ENCODE data around the gene GSK3A. TPM values are rescaled to one million over a fixed set of nuclear protein-coding genes. Genes with fewer than 3 reads are reported as not detected.

Gene GSK3A
- total RNA-seq, 1 donor, result 18.3 TPM

DNA sequence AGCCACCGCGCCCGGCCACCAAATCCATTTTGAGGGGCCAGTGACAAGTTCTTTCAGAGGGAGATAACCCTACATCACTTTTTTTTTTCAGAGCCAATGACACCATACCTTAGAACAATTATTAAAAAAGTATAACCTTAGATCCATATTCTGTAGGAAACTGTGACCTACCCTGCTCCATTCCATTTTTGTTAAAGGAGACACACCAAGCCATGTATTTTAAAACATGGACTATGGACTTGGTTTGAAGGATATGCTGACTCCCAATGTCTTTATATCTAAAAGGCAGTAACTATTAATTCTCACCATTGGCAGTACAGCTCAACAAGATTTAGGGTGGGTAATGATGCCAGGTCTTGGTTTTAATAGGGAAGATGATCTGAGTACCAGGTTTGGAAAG lies 1.1 kb downstream of the GSK3A start:
- TF ChIP-seq, protein P1, sequence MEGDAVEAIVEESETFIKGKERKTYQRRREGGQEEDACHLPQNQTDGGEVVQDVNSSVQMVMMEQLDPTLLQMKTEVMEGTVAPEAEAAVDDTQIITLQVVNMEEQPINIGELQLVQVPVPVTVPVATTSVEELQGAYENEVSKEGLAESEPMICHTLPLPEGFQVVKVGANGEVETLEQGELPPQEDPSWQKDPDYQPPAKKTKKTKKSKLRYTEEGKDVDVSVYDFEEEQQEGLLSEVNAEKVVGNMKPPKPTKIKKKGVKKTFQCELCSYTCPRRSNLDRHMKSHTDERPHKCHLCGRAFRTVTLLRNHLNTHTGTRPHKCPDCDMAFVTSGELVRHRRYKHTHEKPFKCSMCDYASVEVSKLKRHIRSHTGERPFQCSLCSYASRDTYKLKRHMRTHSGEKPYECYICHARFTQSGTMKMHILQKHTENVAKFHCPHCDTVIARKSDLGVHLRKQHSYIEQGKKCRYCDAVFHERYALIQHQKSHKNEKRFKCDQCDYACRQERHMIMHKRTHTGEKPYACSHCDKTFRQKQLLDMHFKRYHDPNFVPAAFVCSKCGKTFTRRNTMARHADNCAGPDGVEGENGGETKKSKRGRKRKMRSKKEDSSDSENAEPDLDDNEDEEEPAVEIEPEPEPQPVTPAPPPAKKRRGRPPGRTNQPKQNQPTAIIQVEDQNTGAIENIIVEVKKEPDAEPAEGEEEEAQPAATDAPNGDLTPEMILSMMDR (IDR thresholded peaks at IDR 0.05; ENCODE audit: insufficient read depth, low read length), result no peak
- peak overlapping the region; percentile 90 for H3K4me3 ChIP-seq (ENCODE audit: low read depth, low read length)
- DNase-seq (ENCODE audit: low read depth), result no peak

DNA sequence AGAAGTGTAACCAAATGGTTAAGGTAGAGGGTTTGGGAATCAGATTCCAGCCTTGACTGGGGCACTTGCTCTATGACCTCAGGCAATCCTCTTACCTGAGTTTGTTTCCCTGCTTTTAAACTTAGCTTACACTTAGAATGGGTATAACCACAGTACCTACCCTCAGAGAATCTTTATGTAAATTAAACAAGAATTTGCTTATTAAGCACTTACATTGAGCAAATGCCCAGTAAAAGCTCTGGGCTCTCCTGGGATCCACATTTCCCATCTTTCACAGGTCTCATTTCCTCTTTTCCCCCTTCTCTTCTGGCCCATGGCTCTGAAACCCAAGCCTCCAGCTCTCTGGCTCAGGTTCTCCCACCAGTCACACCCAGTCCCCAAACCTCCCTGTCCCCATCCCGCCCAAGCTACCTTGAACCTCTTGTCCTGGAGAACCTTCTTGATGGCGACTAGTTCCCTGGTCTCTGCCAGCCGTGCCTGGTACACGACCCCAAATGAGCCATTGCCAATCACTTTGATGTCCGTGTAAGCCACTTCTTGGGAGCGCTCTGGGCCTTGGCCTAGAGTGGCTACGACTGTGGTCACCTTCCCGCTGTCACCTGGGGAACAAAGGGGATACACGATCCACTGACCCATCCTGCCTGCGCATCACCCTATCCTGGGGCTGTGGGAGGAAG lies 2.7 kb downstream of the GSK3A start:
- TF ChIP-seq, protein P1 (IDR thresholded peaks at IDR 0.05; ENCODE audit: insufficient read depth, low read length), result no peak
- DNase-seq (ENCODE audit: low read depth), result no peak
- H3K4me3 ChIP-seq (ENCODE audit: low read depth, low read length), result no peak overlapping the region

DNA sequence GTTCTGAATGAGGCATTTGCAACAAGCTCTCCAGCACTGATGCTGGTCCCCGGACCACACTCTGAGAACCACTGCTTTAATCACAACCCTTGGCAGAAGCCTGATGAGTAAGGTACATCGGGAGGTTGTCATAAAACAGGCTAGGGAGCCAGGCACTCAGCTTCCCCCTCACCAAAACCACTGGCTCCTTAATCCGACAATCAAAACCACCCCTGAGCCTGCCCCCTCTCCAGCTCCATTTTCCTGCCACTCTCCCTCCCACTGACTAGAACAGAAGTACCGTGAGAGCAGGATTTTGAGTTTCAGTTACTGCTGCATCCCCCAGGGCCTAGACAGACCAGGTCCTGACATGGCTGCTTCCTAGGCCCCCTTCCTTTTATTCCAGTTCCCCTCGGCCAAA lies 7.2 kb downstream of the GSK3A start:
- no peak overlapping the region for H3K4me3 ChIP-seq (ENCODE audit: low read depth, low read length)
- DNase-seq (ENCODE audit: low read depth), result no peak
- TF ChIP-seq, protein P1 (IDR thresholded peaks at IDR 0.05; ENCODE audit: insufficient read depth, low read length), result no peak

DNA sequence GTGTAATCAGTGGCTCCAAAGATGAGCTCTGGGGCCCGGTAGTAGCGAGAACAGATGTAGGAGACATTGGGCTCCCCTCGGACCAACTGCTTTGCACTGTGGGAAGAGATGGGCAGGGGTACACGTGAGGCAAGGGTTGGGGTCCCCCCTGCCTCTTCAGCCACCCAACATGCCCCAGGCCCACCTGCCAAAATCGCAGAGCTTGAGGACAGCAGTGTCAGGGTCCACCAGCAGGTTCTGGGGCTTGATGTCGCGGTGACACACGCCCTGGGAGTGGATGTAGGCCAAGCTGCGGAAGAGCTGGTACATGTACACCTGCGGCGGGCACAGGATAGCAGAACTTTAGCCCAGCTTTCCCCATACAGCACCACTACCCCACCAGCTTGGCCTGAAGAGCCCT lies 8.0 kb downstream of the GSK3A start:
- no peak for DNase-seq (ENCODE audit: low read depth)
- TF ChIP-seq, protein P1 (IDR thresholded peaks at IDR 0.05; ENCODE audit: insufficient read depth, low read length), result no peak
- no peak overlapping the region for H3K4me3 ChIP-seq (ENCODE audit: low read depth, low read length)

DNA sequence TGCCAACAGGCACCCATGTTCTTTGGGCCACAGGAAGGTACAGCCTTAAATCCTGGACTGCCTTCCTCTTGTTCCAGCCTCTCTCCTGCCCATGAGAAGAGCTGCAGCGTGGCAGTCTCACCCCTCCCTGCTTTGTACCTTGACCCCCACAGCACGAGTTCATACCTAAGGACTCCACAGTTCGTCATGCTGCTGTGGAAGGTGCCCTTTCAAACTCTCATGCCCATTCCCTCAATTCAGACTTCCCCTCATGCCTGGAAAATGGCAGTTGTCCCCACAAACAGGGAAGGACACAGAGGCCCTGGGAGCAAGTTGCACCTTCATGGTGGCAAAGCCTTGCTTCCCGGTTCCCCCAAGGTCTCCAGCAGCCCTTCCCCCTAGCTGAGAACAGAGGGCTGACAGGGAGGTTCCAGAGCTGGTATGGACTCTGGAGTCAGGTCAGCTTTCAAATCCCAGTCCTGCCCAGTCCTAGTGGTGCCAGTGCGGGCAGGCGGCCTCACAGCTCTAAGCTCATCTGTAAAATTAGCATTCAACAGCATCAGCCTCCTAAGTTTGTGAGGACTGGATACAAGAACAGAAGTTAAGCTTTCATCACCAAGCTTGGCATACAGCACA lies 8.6 kb downstream of the GSK3A start:
- TF ChIP-seq, protein P1 (IDR thresholded peaks at IDR 0.05; ENCODE audit: insufficient read depth, low read length), result no peak
- H3K4me3 ChIP-seq (ENCODE audit: low read depth, low read length), result no peak overlapping the region
- no peak for DNase-seq (ENCODE audit: low read depth)

DNA sequence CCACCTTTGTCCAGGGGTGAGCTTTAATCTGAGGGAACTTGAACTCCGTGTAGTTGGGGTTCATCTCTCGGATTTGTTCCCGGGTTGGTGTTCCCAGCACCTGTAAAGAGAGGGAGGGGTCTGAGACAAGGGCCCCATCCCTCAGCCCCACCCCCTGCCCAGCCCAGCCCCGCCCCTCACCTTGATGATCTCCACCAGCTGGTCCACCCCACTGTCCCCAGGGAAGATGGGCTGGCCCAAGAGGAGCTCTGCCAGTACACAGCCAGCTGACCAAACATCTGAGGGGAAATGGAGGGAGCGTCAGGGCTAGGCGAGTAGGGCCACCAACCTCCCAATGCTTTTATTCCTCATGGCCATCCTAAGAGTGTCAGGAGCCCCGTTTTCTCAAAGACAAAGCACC lies 9.3 kb downstream of the GSK3A start:
- DNase-seq (ENCODE audit: low read depth), result no peak
- TF ChIP-seq, protein P1 (IDR thresholded peaks at IDR 0.05; ENCODE audit: insufficient read depth, low read length), result no peak

More for the DNA sequence above, 9.3 kb downstream of the GSK3A start:
- no peak overlapping the region for H3K4me3 ChIP-seq (ENCODE audit: low read depth, low read length)
